Kidney (tissue), 14 donors: ENCODE results near the gene KCNMB2. TPM values are rescaled to one million over a fixed set of nuclear protein-coding genes. Genes with fewer than 3 reads are reported as not detected.

Experiments used
- DNase-seq, 5 donors: peaks; one replicate each; pipeline ENCODE4 v3.0.0-alpha.2; 2013 to 2020
- FAIRE-seq: peaks from 2 replicates; lab custom pipeline; 2012; peaks lifted over from hg19 to GRCh38; lab: Jason Lieb, UNC
- H3K27ac ChIP-seq, 2 donors: one replicate each; pipeline ENCODE4 v1.7.0; 2013; ENCODE audit warnings: low read depth in 2 of 2, low read length in 2 of 2, inconsistent platforms in 1 of 2
- H3K27me3 ChIP-seq: one replicate; pipeline ENCODE4 v1.7.1; 2013; ENCODE audit warnings: low read length, inconsistent platforms; ENCODE audit not compliant: control insufficient read depth, insufficient read depth
- H3K36me3 ChIP-seq, 3 donors: one replicate each; pipeline versions ENCODE4 v1.7.0 to v1.7.1; 2013; ENCODE audit warnings: low read length in 3 of 3, control low read depth in 1 of 3, inconsistent platforms in 1 of 3; ENCODE audit not compliant: insufficient read depth in 3 of 3, control insufficient read depth in 2 of 3
- H3K4me1 ChIP-seq, 3 donors: one replicate each; pipeline versions ENCODE4 v1.7.0 to v1.7.1; 2013; ENCODE audit warnings: low read length in 3 of 3, inconsistent platforms in 1 of 3, low read depth in 1 of 3; ENCODE audit not compliant: control insufficient read depth in 2 of 3, insufficient read depth in 2 of 3
- H3K4me3 ChIP-seq, 3 donors: one replicate each; pipeline versions ENCODE4 v1.7.0 to v1.8.1; 2013; ENCODE audit warnings: low read length in 3 of 3, control low read depth in 1 of 3, inconsistent platforms in 1 of 3
- H3K9ac ChIP-seq, 3 donors: one replicate each; pipeline versions ENCODE4 v1.7.0 to v1.7.1; 2013; ENCODE audit warnings: low read length in 3 of 3, control low read depth in 1 of 3, inconsistent platforms in 1 of 3
- H3K9me3 ChIP-seq, 3 donors: one replicate each; pipeline versions ENCODE4 v1.7.0 to v1.7.1; 2013; ENCODE audit warnings: low read length in 3 of 3, control low read depth in 1 of 3, inconsistent platforms in 1 of 3; ENCODE audit not compliant: control insufficient read depth in 2 of 3, insufficient read depth in 1 of 3
- intact Hi-C: fragments of 100-400 bp; cut with DNase I; formaldehyde crosslinking; loops from one replicate; pipeline ENCODE4 v1.11.1; 2022
- polyA plus RNA-seq: library from polyadenylated mRNA; stranded (reverse); fragments of 350-450 nt; fragmentation: Illumina TruSeq; extraction: RNeasy Lipid Tissue Mini Kit (QIAGEN cat#74804); gene quantifications from one replicate; pipeline ENCODE4 v1.2.3, GENCODE V29; 2014; ENCODE audit warnings: low read depth, low replicate concordance; ENCODE audit not compliant: insufficient read depth
- total RNA-seq: library from RNA; stranded (reverse); fragmentation: NEBNext Ultra II Directional; extraction: Animal tissue kit (Norgen Biotek cat#: 25700); gene quantifications from one replicate; pipeline ENCODE4 v1.2.1, GENCODE V29; 2021
- TF ChIP-seq, protein P1 (sequence below): IDR thresholded peaks from 3 replicates; pipeline ENCODE4 v1.5.1; 2012; ENCODE audit warnings: mild to moderate bottlenecking, moderate library complexity, borderline replicate concordance; ENCODE audit not compliant: insufficient read depth; ENCODE audit errors: extremely low read depth
- donor health status: control.
- donor health status: control.
- donor health status: control.
- donor health status: control.
- donor health status: control.
- donor health status: DM: yes; HTN: yes; CAD: no.
- donor health status: Normal renal cell carcinoma (clear cell type).

KCNMB2 gene
- total and polyA plus RNA-seq, 2 donors from 2014 or later, result 2.1 to 4.4 TPM

DNA sequence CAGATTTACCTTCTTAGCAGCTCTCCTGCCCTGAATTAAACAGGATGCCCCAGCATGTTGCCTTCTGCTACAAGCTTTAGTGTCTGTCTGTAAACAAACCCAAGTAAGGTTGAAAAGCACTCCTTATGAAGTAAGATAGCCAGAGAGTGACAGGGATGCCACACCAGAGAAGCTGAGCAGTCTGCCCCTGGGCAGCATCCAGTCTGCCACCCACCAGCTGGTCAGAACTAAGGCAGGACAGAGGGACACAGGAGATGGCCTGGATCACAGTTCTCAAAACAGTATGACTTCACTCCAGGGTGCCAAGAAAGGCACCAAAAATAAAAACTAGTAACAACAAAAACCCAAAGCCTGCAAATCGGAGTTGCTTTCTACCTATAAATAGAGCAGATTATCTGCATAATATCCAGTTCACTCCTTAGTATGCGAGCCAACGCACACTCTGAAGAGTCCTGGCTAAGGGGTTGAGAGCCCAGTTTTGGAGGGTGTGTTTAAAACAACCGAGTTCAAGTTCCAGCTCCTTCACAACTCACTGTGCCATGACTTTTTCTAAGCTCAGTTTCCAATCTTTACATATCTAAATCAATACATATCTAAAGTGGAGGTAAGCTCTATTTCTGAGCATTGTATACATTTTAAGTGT is 198.9 kb downstream of the KCNMB2 start:
- H3K36me3 ChIP-seq, result no peaks in the 10 kb centered on the region
- DNase-seq, result no peak
- no peak for FAIRE-seq
- no peak overlapping the region for H3K4me3 ChIP-seq
- H3K27me3 ChIP-seq, result no peaks in the 10 kb centered on the region
- H3K9me3 ChIP-seq, result no peaks in the 10 kb centered on the region
- TF ChIP-seq, protein P1, sequence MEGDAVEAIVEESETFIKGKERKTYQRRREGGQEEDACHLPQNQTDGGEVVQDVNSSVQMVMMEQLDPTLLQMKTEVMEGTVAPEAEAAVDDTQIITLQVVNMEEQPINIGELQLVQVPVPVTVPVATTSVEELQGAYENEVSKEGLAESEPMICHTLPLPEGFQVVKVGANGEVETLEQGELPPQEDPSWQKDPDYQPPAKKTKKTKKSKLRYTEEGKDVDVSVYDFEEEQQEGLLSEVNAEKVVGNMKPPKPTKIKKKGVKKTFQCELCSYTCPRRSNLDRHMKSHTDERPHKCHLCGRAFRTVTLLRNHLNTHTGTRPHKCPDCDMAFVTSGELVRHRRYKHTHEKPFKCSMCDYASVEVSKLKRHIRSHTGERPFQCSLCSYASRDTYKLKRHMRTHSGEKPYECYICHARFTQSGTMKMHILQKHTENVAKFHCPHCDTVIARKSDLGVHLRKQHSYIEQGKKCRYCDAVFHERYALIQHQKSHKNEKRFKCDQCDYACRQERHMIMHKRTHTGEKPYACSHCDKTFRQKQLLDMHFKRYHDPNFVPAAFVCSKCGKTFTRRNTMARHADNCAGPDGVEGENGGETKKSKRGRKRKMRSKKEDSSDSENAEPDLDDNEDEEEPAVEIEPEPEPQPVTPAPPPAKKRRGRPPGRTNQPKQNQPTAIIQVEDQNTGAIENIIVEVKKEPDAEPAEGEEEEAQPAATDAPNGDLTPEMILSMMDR, result no peak
- intact Hi-C loops, result no loop called here
- H3K27ac ChIP-seq, result no peak overlapping the region
- H3K4me1 ChIP-seq, result no peaks in the 10 kb centered on the region
- no peak overlapping the region for H3K9ac ChIP-seq

DNA sequence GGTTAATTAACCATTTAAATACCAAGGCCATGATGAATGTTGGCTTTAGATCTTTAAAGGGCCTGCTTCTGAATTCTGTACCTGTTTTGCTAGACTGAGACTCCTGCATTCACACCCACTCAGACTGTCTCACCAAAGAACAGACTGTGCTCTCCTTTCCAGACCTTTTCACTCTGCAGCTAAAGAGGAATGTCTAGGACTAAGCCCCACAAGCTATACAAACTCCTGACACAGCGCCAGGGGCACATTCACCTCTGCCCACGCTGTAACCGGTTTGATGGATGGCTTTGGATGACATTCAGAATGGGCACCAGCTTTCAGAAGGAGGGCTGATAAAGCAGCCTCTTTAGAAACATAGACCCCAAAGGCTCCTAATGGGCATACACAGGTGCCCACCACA is 200.1 kb downstream of the KCNMB2 start:
- TF ChIP-seq, protein P1, result no peak
- Histone ChIP-seq H3K9me3 (no peaks in the 10 kb centered on the region), H3K27ac (no peak overlapping the region), H3K4me1 (no peaks in the 10 kb centered on the region), H3K36me3 (no peaks in the 10 kb centered on the region), H3K4me3 (no peak overlapping the region), H3K9ac (no peak overlapping the region), H3K27me3 (no peaks in the 10 kb centered on the region)
- no peak for FAIRE-seq
- intact Hi-C loops, result no loop called here
- DNase-seq, result peak in 3 of 5 donors; percentile 13 to 43 (median 16)

DNA sequence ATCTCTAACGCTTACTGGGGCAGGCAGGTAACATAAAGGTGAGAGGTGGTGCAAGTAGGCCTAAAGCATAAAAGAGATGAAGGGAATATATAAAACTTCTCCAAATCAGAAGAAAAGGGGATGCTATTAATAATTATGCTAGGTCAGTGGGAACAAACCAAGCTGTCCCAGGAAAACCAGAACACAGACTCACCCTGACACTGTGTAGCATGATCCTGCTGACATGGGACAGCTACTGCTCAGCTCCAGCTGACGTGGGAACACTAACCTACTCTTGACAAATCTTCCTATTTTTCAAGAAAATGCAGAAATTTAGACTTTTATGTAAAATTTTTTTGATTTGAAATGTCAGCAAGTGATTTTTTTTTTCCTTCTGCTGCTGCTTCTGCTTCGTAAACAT is 203.5 kb downstream of the KCNMB2 start:
- H3K27me3 ChIP-seq, result no peaks in the 10 kb centered on the region
- H3K4me1 ChIP-seq, result no peaks in the 10 kb centered on the region
- TF ChIP-seq, protein P1, result no peak
- no peak for FAIRE-seq
- H3K9ac ChIP-seq, result no peak overlapping the region
- intact Hi-C loops, result no loop called here
- H3K9me3 ChIP-seq, result no peaks in the 10 kb centered on the region
- H3K27ac ChIP-seq, result no peak overlapping the region
- H3K4me3 ChIP-seq, result no peak overlapping the region
- no peak for DNase-seq
- no peaks in the 10 kb centered on the region for H3K36me3 ChIP-seq

DNA sequence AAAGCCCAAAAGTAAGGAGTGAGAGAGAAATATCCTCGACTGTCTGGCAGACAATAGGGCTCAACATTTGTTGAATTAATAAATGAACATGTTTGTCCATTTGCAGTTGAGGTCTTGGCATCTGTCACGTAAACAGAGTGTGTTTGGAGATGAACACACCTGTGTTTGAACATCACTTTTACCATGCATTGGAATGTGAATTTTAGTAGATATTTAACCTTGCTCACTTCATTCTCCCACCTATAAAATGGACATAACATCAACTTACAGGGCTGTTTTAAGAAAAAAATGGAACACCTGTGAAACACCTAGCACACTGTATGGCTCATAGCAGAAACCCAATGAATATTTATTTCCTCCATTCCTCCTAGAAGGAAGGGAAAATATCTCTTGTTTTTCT is 204.8 kb downstream of the KCNMB2 start:
- Histone ChIP-seq H3K9me3 (no peaks in the 10 kb centered on the region), H3K36me3 (no peaks in the 10 kb centered on the region), H3K9ac (no peak overlapping the region), H3K27me3 (no peaks in the 10 kb centered on the region), H3K4me1 (no peaks in the 10 kb centered on the region), H3K27ac (no peak overlapping the region), H3K4me3 (no peak overlapping the region)
- intact Hi-C loops, result no loop called here
- FAIRE-seq, result no peak
- DNase-seq, result no peak
- TF ChIP-seq, protein P1, result no peak
